ENCODE results near the gene DTX2. TPM values are rescaled to one million over a fixed set of nuclear protein-coding genes. Genes with fewer than 3 reads are reported as not detected.
"Not testable (repeated sequence)": the region's sequence is repeated elsewhere in the genome, so short reads cannot be mapped to it uniquely, and the experiment has no call there.

DTX2 gene
- 100 to 1,000 TPM in 1 of 2 donors, 10 to 100 TPM in 1; 57.9 to 120 TPM for total RNA-seq
- long read RNA-seq, transcript DTX2-218 (4 exons, 1,438 nt), result major isoform, 5 of 83 reads
- long read RNA-seq, partial matches to known transcripts, result 54 of 83 reads
- long read RNA-seq, other reads (novel, unspliced or antisense), result 16 of 83 reads

GRCh38 chr7:76461464-76462101 lies at the start of gene DTX2:
DTX2 (plus strand) TSS chr7:76461709; CDS start chr7:76480510, 18,801 bp downstream.
- DNase-seq (peak in 1 of 2 donors; percentile 60), ATAC-seq (peak; percentile 76)
- intact Hi-C loops (cut with DNase I, micrococcal nuclease), result not testable (repeated sequence)

GRCh38 chr7:76412249-76412648 lies 49.3 kb upstream of the DTX2 start:
- intact Hi-C loops (cut with DNase I, micrococcal nuclease), result no loop called here
- ATAC-seq, result no peak
- DNase-seq, result no peak

GRCh38 chr7:76417654-76418310 lies 43.7 kb upstream of the DTX2 start:
- ATAC-seq; DNase-seq; intact Hi-C loops (cut with DNase I, micrococcal nuclease): not testable (repeated sequence)

GRCh38 chr7:76421097-76421496 lies 40.4 kb upstream of the DTX2 start:
- ATAC-seq; DNase-seq; intact Hi-C loops (cut with DNase I, micrococcal nuclease): not testable (repeated sequence)

DNA sequence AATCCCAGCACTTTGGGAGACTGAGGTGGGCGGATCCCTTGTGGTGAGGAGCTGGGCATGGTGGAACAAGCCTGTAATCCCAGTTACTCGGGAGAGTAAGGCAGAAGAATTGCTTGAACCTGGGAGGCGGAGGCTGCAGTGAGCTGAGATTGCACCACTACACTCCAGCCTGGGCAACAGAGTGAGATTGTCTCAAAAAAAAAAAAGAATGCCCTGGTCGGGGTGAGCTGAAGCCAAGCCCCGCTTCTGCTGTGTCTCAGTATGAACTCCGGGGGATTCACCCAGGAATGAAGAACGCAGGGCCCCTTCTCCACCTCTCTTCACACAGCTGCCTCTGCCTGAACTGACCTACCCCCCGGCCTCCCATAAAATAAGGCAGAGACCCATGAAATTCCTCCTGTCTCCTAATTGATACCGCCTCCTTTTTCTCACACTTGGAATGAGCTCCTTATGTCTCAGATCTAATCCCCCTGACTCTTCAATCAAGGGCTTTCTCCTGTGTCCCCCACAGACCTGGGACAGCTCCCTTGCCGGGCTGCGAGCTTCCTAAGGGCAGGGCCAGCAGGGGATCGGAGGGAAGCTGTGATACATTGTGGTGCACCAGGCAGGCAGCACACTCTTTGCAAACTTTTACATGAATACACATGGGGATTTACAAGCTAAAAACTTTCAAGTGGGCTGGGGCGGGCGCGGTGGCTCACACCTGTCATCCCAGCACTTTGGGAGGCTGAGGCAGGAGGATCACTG lies 37.7 kb upstream of the DTX2 start:
- ATAC-seq (no peak), DNase-seq (no peak)
- intact Hi-C loops (cut with DNase I, micrococcal nuclease), result no loop called here

DNA sequence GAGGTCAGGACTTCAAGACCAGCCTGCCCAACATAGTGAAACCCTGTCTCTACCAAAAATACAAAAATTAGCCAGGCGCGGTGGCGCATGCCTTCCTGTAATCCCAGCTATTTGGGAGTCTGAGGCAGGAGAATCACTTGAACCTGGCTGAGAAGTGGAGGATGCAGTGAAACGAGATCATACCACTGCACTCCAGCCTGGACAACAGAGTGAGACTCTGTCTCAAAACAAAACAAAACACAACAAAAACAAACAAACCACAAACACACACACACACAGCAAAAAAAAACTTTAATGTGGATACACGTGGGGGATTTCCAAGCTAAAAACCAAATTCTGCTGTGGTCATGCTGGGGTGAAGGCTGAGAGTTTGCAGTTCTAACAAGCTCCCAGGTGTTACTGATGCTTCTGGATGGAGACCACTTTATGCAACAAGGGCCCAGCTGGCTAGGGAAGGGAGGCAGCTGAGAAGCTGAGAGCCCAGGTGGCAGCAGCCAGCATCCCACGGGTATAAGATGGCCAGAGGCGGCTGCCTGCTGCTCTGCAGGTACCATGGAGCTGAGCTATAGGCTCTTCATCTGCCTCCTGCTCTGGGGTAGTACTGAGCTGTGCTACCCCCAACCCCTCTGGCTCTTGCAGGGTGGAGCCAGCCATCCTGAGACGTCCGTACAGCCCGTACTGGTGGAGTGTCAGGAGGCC lies 36.9 kb upstream of the DTX2 start, which contains the start of gene ZP3:
Gene ZP3, plus strand, starts transcription at position 538 of the 699 bp plus-strand sequence. Its CDS starts 15 bp downstream, at position 553.
- intact Hi-C loops (cut with DNase I, micrococcal nuclease), result no loop called here
- ATAC-seq (no peak), DNase-seq (no peak)

DNA sequence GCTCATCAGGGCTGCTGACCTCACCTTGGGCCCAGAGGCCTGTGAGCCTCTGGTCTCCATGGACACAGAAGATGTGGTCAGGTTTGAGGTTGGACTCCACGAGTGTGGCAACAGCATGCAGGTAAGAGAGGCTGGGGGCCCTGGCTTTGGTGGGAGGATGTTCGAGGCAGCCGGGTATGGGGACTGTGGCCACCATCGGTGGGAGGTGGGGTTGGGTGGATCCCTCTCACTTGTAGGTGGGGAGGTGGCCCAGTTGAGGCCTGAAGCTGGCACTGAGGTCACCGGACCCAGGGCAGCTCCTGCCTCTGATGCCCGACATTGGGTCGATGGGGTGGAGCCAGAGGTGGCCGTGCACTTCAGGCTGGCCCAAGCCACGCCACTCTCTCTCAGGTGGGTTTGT lies 36.4 kb upstream of the DTX2 start:
- intact Hi-C loops (cut with DNase I, micrococcal nuclease), result no loop called here
- no peak for DNase-seq
- ATAC-seq, result no peak

- intact Hi-C loops (cut with DNase I, micrococcal nuclease); DNase-seq; ATAC-seq: not testable (repeated sequence)
Measured at GRCh38 chr7:76425558-76425957, 36.0 kb upstream of the DTX2 start.

GRCh38 chr7:76426246-76426645 lies 35.3 kb upstream of the DTX2 start:
- ATAC-seq, result no peak
- DNase-seq, result no peak
- intact Hi-C loops (cut with DNase I, micrococcal nuclease), result no loop called here

DNA sequence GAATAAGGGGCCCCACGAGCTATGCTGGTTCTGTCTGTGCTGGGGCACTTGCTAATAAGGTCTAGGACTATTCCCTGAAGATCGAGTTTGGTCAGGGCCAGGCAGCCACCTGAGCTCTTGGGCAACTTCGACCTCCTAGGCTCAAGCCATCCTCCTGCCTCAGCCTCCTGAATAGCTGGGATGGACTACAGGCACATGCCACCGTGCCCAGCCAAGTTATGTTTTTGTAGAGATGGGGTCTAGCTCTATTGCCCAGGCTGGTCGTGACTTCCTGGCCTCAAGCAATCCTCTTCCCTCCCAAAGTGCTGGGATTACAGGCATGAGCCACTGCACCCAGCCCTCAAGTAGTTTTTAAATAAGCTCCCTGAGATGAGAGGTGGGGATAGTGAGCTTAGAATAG lies 33.9 kb upstream of the DTX2 start:
- DNase-seq (no peak), ATAC-seq (no peak)
- intact Hi-C loops (cut with DNase I, micrococcal nuclease), result no loop called here

GRCh38 chr7:76428149-76428823 lies 33.2 kb upstream of the DTX2 start:
- DNase-seq, result no peak
- intact Hi-C loops (cut with DNase I, micrococcal nuclease), result no loop called here
- ATAC-seq, result no peak

DNA sequence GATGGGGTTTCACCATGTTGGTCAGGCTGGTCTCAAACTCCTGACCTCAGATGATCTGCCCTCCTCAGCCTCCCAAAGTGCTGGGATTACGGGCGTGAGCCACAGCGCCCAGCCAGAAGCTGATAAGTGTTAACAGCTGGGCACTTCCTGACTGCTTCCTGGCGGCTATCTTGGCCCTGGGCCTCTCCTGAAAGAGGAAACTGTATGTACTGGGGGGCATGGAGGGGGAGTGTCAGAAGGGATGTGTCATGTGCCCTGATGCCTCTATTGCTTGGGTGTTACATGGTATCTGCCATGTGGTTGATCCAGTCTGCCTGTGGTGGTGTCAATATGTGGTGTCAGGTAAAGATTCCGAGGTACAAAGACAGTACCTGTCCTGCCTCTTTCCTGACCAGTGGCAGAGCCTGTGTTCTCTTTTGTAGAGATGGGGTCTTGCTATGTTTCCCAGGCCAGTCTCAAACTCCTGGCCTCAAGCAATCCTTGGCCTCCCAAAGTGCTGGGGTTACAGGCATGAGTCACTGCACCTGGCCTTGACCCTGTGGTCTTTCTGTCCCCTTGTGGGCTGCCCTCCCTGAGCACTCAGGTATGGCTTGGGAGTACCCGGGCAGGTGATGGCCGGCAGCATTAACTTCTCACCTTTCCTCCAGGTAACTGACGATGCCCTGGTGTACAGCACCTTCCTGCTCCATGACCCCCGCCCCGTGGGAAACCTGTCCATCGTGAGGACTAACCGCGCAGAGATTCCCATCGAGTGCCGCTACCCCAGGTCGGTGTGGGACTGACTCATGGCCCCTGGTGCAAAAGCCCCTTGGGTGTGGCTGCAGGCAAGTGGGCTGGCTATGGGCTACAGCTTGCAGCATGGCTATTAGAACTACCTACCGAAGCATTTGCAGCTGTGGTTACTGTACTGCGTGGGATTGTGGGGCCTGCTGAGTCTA lies 32.4 kb upstream of the DTX2 start:
- intact Hi-C loops (cut with DNase I, micrococcal nuclease), result no loop called here
- DNase-seq (no peak), ATAC-seq (peak; percentile 41)

- ATAC-seq, result no peak
- no peak for DNase-seq
- intact Hi-C loops (cut with DNase I, micrococcal nuclease), result no loop called here
Measured at GRCh38 chr7:76430211-76430610, 31.3 kb upstream of the DTX2 start.

DNA sequence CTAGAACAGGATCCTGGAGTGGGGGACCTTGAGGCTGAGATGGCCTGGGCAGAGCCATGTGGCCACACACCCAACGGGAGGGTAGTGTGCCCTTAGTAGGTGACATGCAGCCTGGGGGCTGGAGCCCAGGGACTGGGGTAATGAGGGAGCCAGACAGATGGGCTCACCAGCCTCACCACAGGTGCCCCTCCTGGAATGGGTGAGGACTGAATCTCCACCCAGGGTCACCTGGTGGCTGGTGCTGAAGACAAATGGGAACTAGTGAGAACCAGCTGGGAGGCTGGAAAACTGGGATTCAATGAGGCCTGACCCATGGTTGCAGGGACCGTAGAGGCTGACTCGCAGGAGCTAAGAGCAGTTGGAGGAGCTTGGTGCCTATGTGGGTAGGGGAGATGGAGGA lies 30.7 kb upstream of the DTX2 start:
- no peak for ATAC-seq
- DNase-seq, result no peak
- intact Hi-C loops (cut with DNase I, micrococcal nuclease), result no loop called here

GRCh38 chr7:76437873-76438272 lies 23.6 kb upstream of the DTX2 start:
- DNase-seq, result peak; percentile 65 to 81
- ATAC-seq, result peak; percentile 83
- intact Hi-C loops (cut with DNase I, micrococcal nuclease), result not testable (repeated sequence)

GRCh38 chr7:76439120-76439888 lies 22.2 kb upstream of the DTX2 start:
- DNase-seq; ATAC-seq; intact Hi-C loops (cut with DNase I, micrococcal nuclease): not testable (repeated sequence)

- DNase-seq; intact Hi-C loops (cut with DNase I, micrococcal nuclease); ATAC-seq: not testable (repeated sequence)
Measured at GRCh38 chr7:76440404-76440803, 21.1 kb upstream of the DTX2 start.
